GM21526 (cell line): ENCODE results near the gene PSMD5.

Experiments used
- ATAC-seq: cut with Tn5 transposase; IDR thresholded peaks from one replicate; pipeline ENCODE4 v1.9.1; 2021; ENCODE audit warnings: moderate library complexity; ENCODE audit not compliant: unreplicated experiment, low FRiP score

PSMD5 gene

GRCh38 chr9:120842685-120843485 lies at the start of gene PSMD5:
Gene PSMD5 (minus strand): TSS chr9:120842922. CDS start chr9:120842909, 13 bp downstream.
- ATAC-seq, result peak; percentile 98

GRCh38 chr9:120891884-120892747 lies 49.4 kb upstream of the PSMD5 start:
- ATAC-seq, result peak; percentile 21

- no peak for ATAC-seq
Measured at GRCh38 chr9:120891245-120891883, 48.6 kb upstream of the PSMD5 start.

GRCh38 chr9:120890320-120891244 lies 47.9 kb upstream of the PSMD5 start:
- ATAC-seq, result no peak

GRCh38 chr9:120889606-120890271 lies 47.0 kb upstream of the PSMD5 start:
- ATAC-seq, result no peak

- ATAC-seq, result no peak
Measured at GRCh38 chr9:120888626-120889025, 45.9 kb upstream of the PSMD5 start.

- no peak for ATAC-seq
Measured at GRCh38 chr9:120886490-120886967, 43.8 kb upstream of the PSMD5 start.

GRCh38 chr9:120885958-120886357 lies 43.2 kb upstream of the PSMD5 start:
- ATAC-seq, result no peak

GRCh38 chr9:120885457-120885856 lies 42.7 kb upstream of the PSMD5 start:
- ATAC-seq, result no peak

GRCh38 chr9:120883608-120883996 lies 40.9 kb upstream of the PSMD5 start:
- ATAC-seq, result no peak

- no peak for ATAC-seq
Measured at GRCh38 chr9:120882935-120883607, 40.3 kb upstream of the PSMD5 start.

- ATAC-seq, result no peak
Measured at GRCh38 chr9:120879446-120879845, 36.7 kb upstream of the PSMD5 start.

- no peak for ATAC-seq
Measured at GRCh38 chr9:120878188-120879130, 35.7 kb upstream of the PSMD5 start.

- peak; percentile 31 for ATAC-seq
Measured at GRCh38 chr9:120877276-120878034, 34.7 kb upstream of the PSMD5 start.

- ATAC-seq, result peak; percentile 8
Measured at GRCh38 chr9:120876842-120877240, 34.1 kb upstream of the PSMD5 start, which contains the start of gene PHF19. Gene PHF19 (minus strand): TSS chr9:120877188. CDS start chr9:120874741, 2,447 bp downstream.

GRCh38 chr9:120875954-120876841 lies 33.5 kb upstream of the PSMD5 start:
- peak; percentile 44 for ATAC-seq
